GM19455 (cell line): ENCODE data around the gene KRT73.

ENCODE experiments used
- ATAC-seq: cut with Tn5 transposase; IDR thresholded peaks from one replicate; pipeline ENCODE4 v1.9.1; 2021; ENCODE audit not compliant: unreplicated experiment

The KRT73 gene

DNA sequence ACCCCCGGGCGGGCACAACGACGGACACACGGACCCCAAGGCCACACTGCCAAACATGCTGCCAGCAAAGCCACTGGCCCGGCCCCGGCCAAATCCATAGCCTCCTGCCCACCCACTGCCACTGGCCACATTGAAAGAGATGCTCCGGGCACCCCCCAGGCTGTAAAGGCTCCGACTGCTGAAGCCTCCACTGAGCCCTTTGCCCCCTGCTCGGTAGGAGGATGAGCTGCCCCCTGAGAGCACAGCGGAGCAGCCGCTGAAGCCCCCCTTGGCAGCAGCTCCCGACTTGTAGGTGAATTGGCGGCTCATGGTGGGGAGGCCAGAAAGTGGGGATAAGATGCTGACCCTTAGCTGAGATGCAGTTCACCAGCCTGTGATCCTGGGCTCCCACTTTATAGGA lies at the start of gene KRT73:
KRT73 (minus strand) TSS at position 344 of the 400 bp plus-strand sequence; CDS start at position 309, 35 bp downstream.
- no peak for ATAC-seq

DNA sequence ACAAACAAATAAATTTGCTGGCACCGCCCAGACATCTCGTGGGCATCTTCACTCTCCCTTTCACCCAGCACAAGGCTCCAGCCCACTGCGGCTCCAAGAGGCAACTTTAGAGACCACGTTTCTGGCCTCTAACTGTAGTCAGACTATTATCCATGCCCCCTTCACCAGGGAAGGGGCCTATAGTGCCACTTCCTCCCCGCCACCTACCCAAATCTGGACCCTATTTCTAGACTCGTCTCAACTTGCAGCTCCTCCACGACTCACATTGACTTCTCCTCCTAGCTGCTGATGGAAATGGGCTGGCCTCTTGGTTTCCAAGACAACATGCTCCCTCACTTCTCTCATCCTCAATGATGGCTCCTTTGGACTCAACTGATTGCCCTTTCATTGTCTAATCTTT lies 49.6 kb upstream of the KRT73 start:
- no peak for ATAC-seq

- ATAC-seq: no peak
Observed at GRCh38 chr12:52667509-52667908, 49.1 kb upstream of the KRT73 start.

GRCh38 chr12:52666471-52666870 lies 48.1 kb upstream of the KRT73 start:
- ATAC-seq: no peak

- no peak for ATAC-seq
Observed at GRCh38 chr12:52663420-52663819, 45.1 kb upstream of the KRT73 start.

DNA sequence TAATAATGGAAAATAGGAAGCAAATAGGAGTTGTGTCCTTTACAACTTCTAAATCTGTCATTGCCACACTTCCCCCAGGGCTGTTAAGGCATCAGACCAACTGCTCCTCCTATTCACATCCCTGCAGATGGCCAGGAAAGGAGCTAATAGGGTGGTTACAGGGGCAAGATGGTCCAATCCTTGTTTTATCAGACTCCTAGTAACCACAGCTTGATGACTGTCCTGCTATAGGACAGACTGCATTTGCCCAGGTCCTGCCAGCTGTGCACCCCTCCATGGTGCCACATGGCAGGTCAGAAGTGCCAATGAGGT lies 44.5 kb upstream of the KRT73 start:
- ATAC-seq: no peak

GRCh38 chr12:52662093-52662917 lies 43.9 kb upstream of the KRT73 start:
- ATAC-seq: no peak

- no peak for ATAC-seq
Observed at GRCh38 chr12:52661668-52662067, 43.3 kb upstream of the KRT73 start.

DNA sequence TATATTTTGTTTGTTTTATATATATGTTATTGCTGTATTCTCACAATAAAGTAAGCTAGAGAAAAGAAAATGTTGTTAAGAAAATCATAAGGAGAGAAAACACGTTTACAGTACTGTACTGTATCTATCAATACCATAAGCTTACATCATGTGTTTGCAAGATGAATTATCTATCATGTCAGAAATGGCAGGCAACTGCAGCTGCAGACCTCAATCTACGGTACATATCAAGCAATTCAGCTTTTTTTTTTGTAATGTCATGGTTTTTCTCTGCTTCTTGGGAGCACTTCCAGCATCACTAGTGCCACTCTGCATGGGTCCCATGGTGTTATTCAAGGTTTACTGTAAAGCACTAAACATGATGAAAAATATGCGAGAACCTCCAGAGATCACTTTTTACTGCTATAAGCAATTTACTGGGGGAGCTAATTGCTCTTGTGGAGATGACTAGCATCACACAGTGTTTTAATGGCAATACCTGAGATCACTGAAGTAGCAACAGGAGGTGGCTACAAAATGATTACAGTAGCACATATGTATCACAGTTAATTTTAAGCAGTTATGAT lies 42.7 kb upstream of the KRT73 start:
- no peak for ATAC-seq

GRCh38 chr12:52659951-52660350 lies 41.6 kb upstream of the KRT73 start:
- ATAC-seq: no peak

- no peak for ATAC-seq
Observed at GRCh38 chr12:52659395-52659794, 41.0 kb upstream of the KRT73 start.

GRCh38 chr12:52658196-52658595 lies 39.8 kb upstream of the KRT73 start:
- no peak for ATAC-seq

DNA sequence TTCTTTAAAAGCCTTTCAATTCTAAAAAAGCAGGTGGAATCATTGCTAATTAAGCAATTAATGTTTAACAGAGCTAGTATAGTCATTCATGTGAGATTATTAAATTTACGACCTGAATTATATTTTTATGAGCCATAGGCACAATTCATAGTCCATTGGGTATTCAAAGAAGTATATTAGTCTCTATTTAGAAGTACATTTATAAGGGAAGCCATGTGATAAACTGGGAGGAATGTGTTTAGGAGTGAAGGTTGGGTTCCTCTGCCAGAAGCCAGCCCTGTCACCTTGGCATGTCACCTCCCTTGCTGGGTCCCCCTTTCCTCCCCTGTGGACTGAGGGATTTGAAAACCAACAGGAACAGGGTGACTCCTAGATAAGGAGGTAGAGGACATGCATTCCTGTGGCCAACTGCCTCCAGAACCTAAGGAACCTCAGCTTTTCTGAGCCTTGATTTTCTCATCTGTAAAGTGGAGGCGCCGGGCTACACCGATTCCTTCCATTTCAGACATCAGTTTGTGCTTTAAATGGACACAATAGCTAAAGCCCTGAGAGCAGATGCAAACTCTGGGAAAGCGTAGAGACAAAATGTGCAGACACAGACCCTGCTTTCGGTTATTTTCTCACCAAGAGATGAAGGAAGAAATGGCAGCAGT lies 39.0 kb upstream of the KRT73 start:
- no peak for ATAC-seq

DNA sequence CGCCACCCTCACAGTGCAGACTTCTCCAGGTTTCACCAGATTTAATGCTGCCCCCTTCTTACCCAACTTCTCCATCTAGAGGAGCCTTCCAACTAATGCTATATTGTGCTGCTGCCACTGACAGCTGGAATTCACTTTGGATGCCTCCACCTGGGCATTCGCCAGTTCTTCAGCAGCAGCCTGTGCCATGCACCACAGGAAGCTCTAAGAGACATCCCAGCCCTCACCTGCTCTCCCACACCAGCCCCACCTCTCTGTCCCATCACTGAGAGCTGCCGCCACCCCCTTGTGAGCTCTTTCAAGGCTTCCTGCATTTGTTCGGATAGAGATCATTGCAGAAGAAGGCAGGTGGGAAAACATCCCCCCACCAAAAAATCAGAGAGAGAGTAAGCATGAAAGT lies 38.3 kb upstream of the KRT73 start:
- ATAC-seq: no peak

GRCh38 chr12:52655720-52656124 lies 37.4 kb upstream of the KRT73 start:
- no peak for ATAC-seq

GRCh38 chr12:52655251-52655650 lies 36.9 kb upstream of the KRT73 start:
- no peak for ATAC-seq

DNA sequence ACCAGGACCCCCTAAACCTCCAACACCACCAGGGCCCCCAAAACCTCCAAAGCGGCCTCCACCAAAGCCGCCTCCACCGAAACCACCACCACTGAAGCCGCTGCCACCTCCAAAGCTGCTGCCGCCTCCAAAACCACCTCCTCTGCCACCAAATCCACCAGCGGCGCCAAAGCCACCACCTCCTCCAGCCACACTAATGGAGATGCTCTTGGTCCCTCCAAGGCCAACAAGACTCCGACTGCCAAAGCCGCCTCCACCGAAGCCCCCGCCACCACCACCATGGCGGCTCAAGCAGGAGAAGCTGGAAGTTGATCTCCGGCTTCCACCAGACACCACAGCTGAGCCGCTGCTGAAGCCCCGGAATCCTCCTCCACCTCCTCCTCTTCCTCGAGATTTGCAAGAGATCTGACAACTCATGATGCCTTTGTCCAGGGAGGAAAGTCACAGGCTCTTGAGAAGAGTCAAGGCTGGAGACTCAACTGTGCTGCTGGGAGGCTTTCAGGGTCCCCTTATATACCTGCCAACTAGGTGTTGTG lies 33.4 kb upstream of the KRT73 start, which contains the start of gene KRT2:
KRT2 (minus strand) TSS at position 486 of the 536 bp plus-strand sequence; CDS start at position 417, 69 bp downstream.
- ATAC-seq: no peak

GRCh38 chr12:52650520-52651081 lies 32.2 kb upstream of the KRT73 start:
- ATAC-seq: no peak

DNA sequence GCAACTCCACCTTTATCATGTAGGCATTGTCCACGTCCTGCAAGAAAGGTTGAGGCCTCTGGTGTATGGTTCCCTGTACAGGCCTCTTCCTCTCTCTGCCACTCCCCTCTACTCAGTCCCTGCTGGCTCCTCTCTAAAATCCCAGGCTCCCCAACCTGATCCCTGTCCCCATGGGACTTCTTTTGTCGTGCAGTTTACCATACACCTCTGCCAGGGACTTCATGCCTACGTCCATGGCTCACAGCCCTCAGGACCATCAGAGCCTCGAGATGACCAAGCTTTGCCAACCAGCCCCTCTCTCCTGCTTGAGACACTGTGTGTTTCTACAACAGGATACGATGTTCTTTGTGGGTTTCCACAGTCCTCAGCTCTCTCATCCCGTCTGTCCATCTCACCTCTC lies 30.7 kb upstream of the KRT73 start:
- no peak for ATAC-seq

GRCh38 chr12:52648012-52648550 lies 29.7 kb upstream of the KRT73 start:
- no peak for ATAC-seq

GRCh38 chr12:52647601-52648000 lies 29.2 kb upstream of the KRT73 start:
- ATAC-seq: no peak
